Measurements from ENCODE around the gene CLC. TPM values are rescaled to one million over a fixed set of nuclear protein-coding genes. Genes with fewer than 3 reads are reported as not detected.
A peak's percentile ranks its signal among the peaks of the same experiment; 100 is the strongest.
"Not testable (repeated sequence)": the region's sequence is repeated elsewhere in the genome, so short reads cannot be mapped to it uniquely, and the experiment has no call there.

The CLC gene
- total RNA-seq, 1 experiment from 2014 or later, result not detected

GRCh38 chr19:39704181-39705044 lies 33.4 kb downstream of the CLC start, which contains the start of gene LGALS14:
TSS of gene LGALS14 (plus strand) at chr19:39704481. CDS start at chr19:39704529, 48 bp downstream.
- peak; percentile 55 for DNase-seq

GRCh38 chr19:39701291-39701690 lies 36.5 kb downstream of the CLC start:
- H3K4me2 ChIP-seq (ENCODE audit: low read depth, low read length, poor library complexity, severe bottlenecking), result peak overlapping the region; percentile 68
- peak overlapping the region; percentile 96 for H3K27ac ChIP-seq (ENCODE audit: low read length)
- no peaks in the 10 kb centered on the region for H3K36me3 ChIP-seq (ENCODE audit: insufficient read depth, low read length)
- peak; percentile 88 for DNase-seq
- H3K9me3 ChIP-seq (ENCODE audit: low read length), result no peaks in the 10 kb centered on the region
- H3K4me3 ChIP-seq (ENCODE audit: low read length), result peak overlapping the region; percentile 38; the same call in 1 of the 2 replicates
- no peak overlapping the region for H2AFZ ChIP-seq (ENCODE audit: low read length)
- no peaks in the 10 kb centered on the region for H3K79me2 ChIP-seq (ENCODE audit: low read length)
- H3K27me3 ChIP-seq (ENCODE audit: low read length), result no peaks in the 10 kb centered on the region
- no peaks in the 10 kb centered on the region for H4K20me1 ChIP-seq (ENCODE audit: insufficient read depth, low read depth, low read length)
- H3K4me1 ChIP-seq (ENCODE audit: low read length), result peaks cover 75% of the 10 kb centered on the region
- peak overlapping the region; percentile 60 for H3K9ac ChIP-seq (ENCODE audit: low read length)
- no peaks in the 10 kb centered on the region for H3K9me2 ChIP-seq (replicated peaks; ENCODE audit: insufficient read depth, low read length)

More at GRCh38 chr19:39704181-39705044, 33.4 kb downstream of the CLC start, which contains the start of gene LGALS14:
- H3K36me3 ChIP-seq (ENCODE audit: insufficient read depth, low read length), result no peaks in the 10 kb centered on the region
- peak within 1 kb of the TSS; percentile 65 for H3K9ac ChIP-seq (ENCODE audit: low read length)
- no peaks in the 10 kb centered on the region for H3K79me2 ChIP-seq (ENCODE audit: low read length)
- peak within 1 kb of the TSS; percentile 85 for H3K4me2 ChIP-seq (ENCODE audit: low read depth, low read length, poor library complexity, severe bottlenecking)
- no peaks in the 10 kb centered on the region for H3K27me3 ChIP-seq (ENCODE audit: low read length)
- peaks cover 85% of the 10 kb centered on the region for H3K4me1 ChIP-seq (ENCODE audit: low read length)
- H4K20me1 ChIP-seq (ENCODE audit: insufficient read depth, low read depth, low read length), result no peaks in the 10 kb centered on the region
- peak within 1 kb of the TSS; percentile 96 for H3K27ac ChIP-seq (ENCODE audit: low read length)
- H3K9me2 ChIP-seq (replicated peaks; ENCODE audit: insufficient read depth, low read length), result no peaks in the 10 kb centered on the region
- H3K4me3 ChIP-seq (ENCODE audit: low read length), result peak within 1 kb of the TSS; percentile 61
- H3K9me3 ChIP-seq (ENCODE audit: low read length), result no peaks in the 10 kb centered on the region
- peak within 1 kb of the TSS; percentile 12; the same call in 1 of the 2 replicates for H2AFZ ChIP-seq (ENCODE audit: low read length)

GRCh38 chr19:39698535-39698934 lies 39.3 kb downstream of the CLC start:
- Histone ChIP-seq H3K79me2 (ENCODE audit: low read length) (no peaks in the 10 kb centered on the region), H3K9ac (ENCODE audit: low read length) (no peak overlapping the region), H3K27ac (ENCODE audit: low read length) (no peak overlapping the region), H3K9me2 (replicated peaks; ENCODE audit: insufficient read depth, low read length) (no peaks in the 10 kb centered on the region), H3K4me1 (ENCODE audit: low read length) (peaks cover 56% of the 10 kb centered on the region), H2AFZ (ENCODE audit: low read length) (no peak overlapping the region), H3K9me3 (ENCODE audit: low read length) (no peaks in the 10 kb centered on the region), H4K20me1 (ENCODE audit: insufficient read depth, low read depth, low read length) (no peaks in the 10 kb centered on the region), H3K4me3 (ENCODE audit: low read length) (no peak overlapping the region), H3K27me3 (ENCODE audit: low read length) (no peaks in the 10 kb centered on the region), H3K4me2 (ENCODE audit: low read depth, low read length, poor library complexity, severe bottlenecking) (no peak overlapping the region), H3K36me3 (ENCODE audit: insufficient read depth, low read length) (no peaks in the 10 kb centered on the region)
- no peak for DNase-seq

GRCh38 chr19:39696387-39696786 lies 41.4 kb downstream of the CLC start:
- Histone ChIP-seq H3K4me1 (ENCODE audit: low read length) (peaks cover 56% of the 10 kb centered on the region), H3K79me2 (ENCODE audit: low read length) (no peaks in the 10 kb centered on the region), H3K27me3 (ENCODE audit: low read length) (no peaks in the 10 kb centered on the region), H3K9me2 (replicated peaks; ENCODE audit: insufficient read depth, low read length) (no peaks in the 10 kb centered on the region), H3K9ac (ENCODE audit: low read length) (no peak overlapping the region), H3K4me3 (ENCODE audit: low read length) (no peak overlapping the region), H4K20me1 (ENCODE audit: insufficient read depth, low read depth, low read length) (no peaks in the 10 kb centered on the region), H3K4me2 (ENCODE audit: low read depth, low read length, poor library complexity, severe bottlenecking) (no peak overlapping the region), H3K9me3 (ENCODE audit: low read length) (no peaks in the 10 kb centered on the region), H3K36me3 (ENCODE audit: insufficient read depth, low read length) (no peaks in the 10 kb centered on the region), H2AFZ (ENCODE audit: low read length) (no peak overlapping the region), H3K27ac (ENCODE audit: low read length) (no peak overlapping the region)
- DNase-seq, result no peak

GRCh38 chr19:39695759-39696158 lies 42.1 kb downstream of the CLC start:
- no peak for DNase-seq
- Histone ChIP-seq H3K36me3 (ENCODE audit: insufficient read depth, low read length) (no peaks in the 10 kb centered on the region), H3K4me2 (ENCODE audit: low read depth, low read length, poor library complexity, severe bottlenecking) (no peak overlapping the region), H3K27me3 (ENCODE audit: low read length) (no peaks in the 10 kb centered on the region), H3K9ac (ENCODE audit: low read length) (no peak overlapping the region), H3K9me2 (replicated peaks; ENCODE audit: insufficient read depth, low read length) (no peaks in the 10 kb centered on the region), H3K79me2 (ENCODE audit: low read length) (no peaks in the 10 kb centered on the region), H4K20me1 (ENCODE audit: insufficient read depth, low read depth, low read length) (no peaks in the 10 kb centered on the region), H2AFZ (ENCODE audit: low read length) (no peak overlapping the region), H3K4me1 (ENCODE audit: low read length) (peaks cover 56% of the 10 kb centered on the region), H3K27ac (ENCODE audit: low read length) (no peak overlapping the region), H3K4me3 (ENCODE audit: low read length) (no peak overlapping the region), H3K9me3 (ENCODE audit: low read length) (no peaks in the 10 kb centered on the region)

GRCh38 chr19:39692822-39693221 lies 45.0 kb downstream of the CLC start:
- H3K27me3 ChIP-seq (ENCODE audit: low read length), result no peaks in the 10 kb centered on the region
- H3K9me3 ChIP-seq (ENCODE audit: low read length), result no peaks in the 10 kb centered on the region
- H2AFZ ChIP-seq (ENCODE audit: low read length), result no peak overlapping the region; the same call in 1 of the 2 replicates
- H3K4me3 ChIP-seq (ENCODE audit: low read length), result no peak overlapping the region
- no peaks in the 10 kb centered on the region for H3K36me3 ChIP-seq (ENCODE audit: insufficient read depth, low read length)
- DNase-seq, result no peak
- no peaks in the 10 kb centered on the region for H3K79me2 ChIP-seq (ENCODE audit: low read length)
- peak overlapping the region; percentile 42 for H3K9ac ChIP-seq (ENCODE audit: low read length)
- H3K9me2 ChIP-seq (replicated peaks; ENCODE audit: insufficient read depth, low read length), result no peaks in the 10 kb centered on the region
- H4K20me1 ChIP-seq (ENCODE audit: insufficient read depth, low read depth, low read length), result no peaks in the 10 kb centered on the region
- H3K4me2 ChIP-seq (ENCODE audit: low read depth, low read length, poor library complexity, severe bottlenecking), result peak overlapping the region; percentile 27
- peaks cover 58% of the 10 kb centered on the region for H3K4me1 ChIP-seq (ENCODE audit: low read length)
- H3K27ac ChIP-seq (ENCODE audit: low read length), result no peak overlapping the region

- H3K4me1 ChIP-seq (ENCODE audit: low read length), result peaks cover 65% of the 10 kb centered on the region
- H3K9me3 ChIP-seq (ENCODE audit: low read length), result no peaks in the 10 kb centered on the region
- peak overlapping the region; percentile 27 for H3K4me2 ChIP-seq (ENCODE audit: low read depth, low read length, poor library complexity, severe bottlenecking)
- H3K9ac ChIP-seq (ENCODE audit: low read length), result peak overlapping the region; percentile 42
- H3K79me2 ChIP-seq (ENCODE audit: low read length), result no peaks in the 10 kb centered on the region
- H2AFZ ChIP-seq (ENCODE audit: low read length), result no peak overlapping the region; the same call in 1 of the 2 replicates
- H4K20me1 ChIP-seq (ENCODE audit: insufficient read depth, low read depth, low read length), result no peaks in the 10 kb centered on the region
- H3K36me3 ChIP-seq (ENCODE audit: insufficient read depth, low read length), result no peaks in the 10 kb centered on the region
- no peak overlapping the region for H3K27ac ChIP-seq (ENCODE audit: low read length)
- no peak for DNase-seq
- no peak overlapping the region for H3K4me3 ChIP-seq (ENCODE audit: low read length)
- no peaks in the 10 kb centered on the region for H3K9me2 ChIP-seq (replicated peaks; ENCODE audit: insufficient read depth, low read length)
- H3K27me3 ChIP-seq (ENCODE audit: low read length), result no peaks in the 10 kb centered on the region
Observed at GRCh38 chr19:39692166-39692565, 45.7 kb downstream of the CLC start.

GRCh38 chr19:39688637-39689036 lies 49.2 kb downstream of the CLC start:
- DNase-seq, result peak; percentile 54
- H3K36me3 ChIP-seq (ENCODE audit: insufficient read depth, low read length); H2AFZ ChIP-seq (ENCODE audit: low read length); H4K20me1 ChIP-seq (ENCODE audit: insufficient read depth, low read depth, low read length); H3K27me3 ChIP-seq (ENCODE audit: low read length); H3K9me2 ChIP-seq (replicated peaks; ENCODE audit: insufficient read depth, low read length); H3K79me2 ChIP-seq (ENCODE audit: low read length); H3K9me3 ChIP-seq (ENCODE audit: low read length): not testable (repeated sequence)
- peak overlapping the region; percentile 88 for H3K27ac ChIP-seq (ENCODE audit: low read length)
- H3K4me3 ChIP-seq (ENCODE audit: low read length), result peak overlapping the region; percentile 45; the same call in 1 of the 2 replicates
- H3K4me2 ChIP-seq (ENCODE audit: low read depth, low read length, poor library complexity, severe bottlenecking), result peak overlapping the region; percentile 71
- H3K4me1 ChIP-seq (ENCODE audit: low read length), result peaks cover 61% of the 10 kb centered on the region
- H3K9ac ChIP-seq (ENCODE audit: low read length), result peak overlapping the region; percentile 31; the same call in 1 of the 2 replicates
